GM23338 (cell line): ENCODE data around the gene LILRA1. TPM values are rescaled to one million over a fixed set of nuclear protein-coding genes. Genes with fewer than 3 reads are reported as not detected.
"Not testable (repeated sequence)": the region's sequence is repeated elsewhere in the genome, so short reads cannot be mapped to it uniquely, and the experiment has no call there.

Source experiments
- ATAC-seq: fragments of 200-7000 bp; cut with Tn5 transposase; 3 replicates; pipeline ENCODE4 v1.9.1; 2020
- DNase-seq: peaks from one replicate; pipeline ENCODE4 v3.0.0-alpha.2; 2015; ENCODE audit warnings: low spot score
- H2AFZ ChIP-seq: fragments of 200-600 bp; sonication (generic); 2 replicates; pipeline ENCODE4 v1.8.0; 2016; ENCODE audit warnings: antibody characterized with exemption, mild to moderate bottlenecking, moderate library complexity
- H3F3A ChIP-seq: fragments of 200-600 bp; sonication (generic); replicated peaks from 2 replicates; pipeline ENCODE4 v1.8.0; 2017; ENCODE audit warnings: antibody characterized with exemption, mixed run types, low read depth
- H3K27ac ChIP-seq: fragments of 200-600 bp; sonication (generic); 2 replicates; pipeline ENCODE4 v1.6.1; 2016; ENCODE audit warnings: low read depth
- H3K27me3 ChIP-seq: fragments of 200-600 bp; sonication (generic); 2 replicates; pipeline ENCODE4 v1.8.0; 2016; ENCODE audit warnings: mild to moderate bottlenecking, mixed run types, moderate library complexity; ENCODE audit not compliant: insufficient read depth
- H3K36me3 ChIP-seq: fragments of 200-600 bp; sonication (generic); 2 replicates; pipeline ENCODE4 v1.8.0; 2016; ENCODE audit warnings: mild to moderate bottlenecking; ENCODE audit not compliant: insufficient read depth
- H3K4me1 ChIP-seq: fragments of 200-600 bp; sonication (generic); 2 replicates; pipeline ENCODE4 v1.8.0; 2016; ENCODE audit warnings: mild to moderate bottlenecking, moderate library complexity; ENCODE audit not compliant: insufficient read depth
- H3K4me2 ChIP-seq: fragments of 200-600 bp; sonication (generic); 2 replicates; pipeline ENCODE4 v1.7.1; 2017; ENCODE audit warnings: mixed run types
- H3K4me3 ChIP-seq: fragments of 200-600 bp; sonication (generic); 2 replicates; pipeline ENCODE4 v1.6.1; 2016; ENCODE audit warnings: mixed run types
- H3K79me2 ChIP-seq: fragments of 200-600 bp; sonication (generic); replicated peaks from 2 replicates; pipeline ENCODE4 v1.8.0; 2017; ENCODE audit warnings: mild to moderate bottlenecking; ENCODE audit not compliant: insufficient read depth
- H3K9me2 ChIP-seq: fragments of 200-600 bp; sonication (generic); 2 replicates; pipeline ENCODE4 v1.8.0; 2017; ENCODE audit not compliant: insufficient read depth
- H4K20me1 ChIP-seq: fragments of 200-600 bp; sonication (generic); replicated peaks from 2 replicates; pipeline ENCODE4 v1.8.0; 2017; ENCODE audit warnings: mild to moderate bottlenecking; ENCODE audit not compliant: insufficient read depth
- H3K27ac Mint-ChIP-seq: 2 replicates; pipeline ENCODE4 v1.8.0; 2020; ENCODE audit warnings: inconsistent platforms, mild to moderate bottlenecking, moderate library complexity, mixed read lengths
- H3K27me3 Mint-ChIP-seq: 3 replicates; pipeline ENCODE4 v1.8.0; 2022; ENCODE audit warnings: low read depth, mild to moderate bottlenecking, moderate library complexity, mixed read lengths, inconsistent platforms; ENCODE audit not compliant: insufficient read depth, poor library complexity
- H3K36me3 Mint-ChIP-seq: 3 replicates; pipeline ENCODE4 v1.8.0; 2021; ENCODE audit warnings: low read depth, mild to moderate bottlenecking, inconsistent platforms, moderate library complexity, mixed read lengths
- H3K4me1 Mint-ChIP-seq: 3 replicates; pipeline ENCODE4 v1.8.0; 2020; ENCODE audit warnings: mild to moderate bottlenecking, inconsistent platforms, mixed read lengths
- H3K4me3 Mint-ChIP-seq: 3 replicates; pipeline ENCODE4 v1.8.0; 2021; ENCODE audit warnings: moderate library complexity, mild to moderate bottlenecking, inconsistent platforms, mixed read lengths
- H3K9me3 Mint-ChIP-seq: 3 replicates; pipeline ENCODE4 v1.8.0; 2020; ENCODE audit warnings: moderate library complexity, mild to moderate bottlenecking, inconsistent platforms, mixed read lengths
- CREB1 ChIP-seq: fragments of 250-450 bp; sonication (Bioruptor Pico); IDR thresholded peaks from 2 replicates; pipeline ENCODE4 v1.5.0; 2020; ENCODE audit warnings: low read depth, mild to moderate bottlenecking, moderate library complexity
- JUNB ChIP-seq: IDR thresholded peaks from one replicate; pipeline ENCODE4 v1.6.1; 2016; ENCODE audit warnings: antibody characterized with exemption; ENCODE audit not compliant: unreplicated experiment
- NANOG ChIP-seq: IDR thresholded peaks from 2 replicates; pipeline ENCODE4 v1.6.1; 2016; ENCODE audit warnings: antibody characterized with exemption, borderline replicate concordance
- POLR2AphosphoS5 ChIP-seq: IDR thresholded peaks from 2 replicates; pipeline ENCODE4 v1.6.1; 2016; ENCODE audit warnings: antibody characterized with exemption, low read depth
- ZNF114 ChIP-seq: fragments of 250-450 bp; sonication (Bioruptor Pico); IDR thresholded peaks from 2 replicates; pipeline ENCODE4 v1.5.0; 2020; ENCODE audit warnings: mild to moderate bottlenecking, moderate library complexity
- polyA plus RNA-seq: library from polyadenylated mRNA; unstranded; fragments of >200 nt; fragmentation: Nextera tagmentation; extraction: Ambion mirVana; gene quantifications from 2 replicates; pipeline ENCODE4 v1.2.1, GENCODE V29; 2016
- total RNA-seq: library from RNA; depleted of rRNA; stranded (reverse); fragments of >200 nt; shearing (Covaris generic); gene quantifications from 2 replicates; pipeline ENCODE4 v1.2.3, GENCODE V29; 2014
- TF ChIP-seq, protein P1 (sequence below): fragments of 250-450 bp; sonication (Bioruptor Pico); IDR thresholded peaks from 2 replicates; pipeline ENCODE4 v1.5.0; 2020; ENCODE audit warnings: mild to moderate bottlenecking, moderate library complexity
- TF ChIP-seq, protein P2 (sequence below): IDR thresholded peaks from one replicate; pipeline ENCODE4 v1.6.1; 2018; ENCODE audit warnings: antibody characterized with exemption; ENCODE audit not compliant: unreplicated experiment

Gene LILRA1
- total and polyA plus RNA-seq, 2 experiments from 2014 or later: not detected

DNA sequence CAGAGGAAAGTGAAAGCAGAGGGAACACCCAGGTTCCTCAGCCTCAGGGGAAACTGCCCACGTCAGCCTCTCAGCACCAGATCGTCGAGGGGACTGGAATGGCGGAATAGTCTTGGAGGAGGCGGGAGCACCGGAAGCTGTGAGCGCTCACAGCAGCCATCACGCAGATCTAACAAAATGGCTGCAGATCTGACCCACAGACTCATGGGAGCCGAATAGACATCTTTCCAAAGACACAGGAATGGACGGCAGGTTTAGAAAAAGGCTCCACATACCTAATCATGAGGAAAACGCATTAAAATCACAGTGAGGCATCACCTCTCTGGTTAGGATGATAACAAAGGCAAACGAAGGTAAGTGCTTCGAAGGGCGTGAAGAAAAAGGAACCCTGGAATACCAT lies 31.6 kb upstream of the LILRA1 start:
- Histone ChIP-seq H2AFZ (0 out of 2 replicates have a peak overlapping the region, but pooled peaks have one; percentile 23), H4K20me1 (no peaks in the 10 kb centered on the region), H3K27ac (no peak overlapping the region), H3K79me2 (no peaks in the 10 kb centered on the region), H3K36me3 (peaks cover 4% of the 10 kb centered on the region; the same call in 1 of the 2 replicates), H3K4me2 (no peak overlapping the region), H3F3A (no peaks in the 10 kb centered on the region), H3K9me2 (no peaks in the 10 kb centered on the region), H3K27me3 (no peaks in the 10 kb centered on the region), H3K4me1 (no peaks in the 10 kb centered on the region), H3K4me3 (no peak overlapping the region)
- TF ChIP-seq POLR2AphosphoS5: no peak
- TF ChIP-seq, protein P1, sequence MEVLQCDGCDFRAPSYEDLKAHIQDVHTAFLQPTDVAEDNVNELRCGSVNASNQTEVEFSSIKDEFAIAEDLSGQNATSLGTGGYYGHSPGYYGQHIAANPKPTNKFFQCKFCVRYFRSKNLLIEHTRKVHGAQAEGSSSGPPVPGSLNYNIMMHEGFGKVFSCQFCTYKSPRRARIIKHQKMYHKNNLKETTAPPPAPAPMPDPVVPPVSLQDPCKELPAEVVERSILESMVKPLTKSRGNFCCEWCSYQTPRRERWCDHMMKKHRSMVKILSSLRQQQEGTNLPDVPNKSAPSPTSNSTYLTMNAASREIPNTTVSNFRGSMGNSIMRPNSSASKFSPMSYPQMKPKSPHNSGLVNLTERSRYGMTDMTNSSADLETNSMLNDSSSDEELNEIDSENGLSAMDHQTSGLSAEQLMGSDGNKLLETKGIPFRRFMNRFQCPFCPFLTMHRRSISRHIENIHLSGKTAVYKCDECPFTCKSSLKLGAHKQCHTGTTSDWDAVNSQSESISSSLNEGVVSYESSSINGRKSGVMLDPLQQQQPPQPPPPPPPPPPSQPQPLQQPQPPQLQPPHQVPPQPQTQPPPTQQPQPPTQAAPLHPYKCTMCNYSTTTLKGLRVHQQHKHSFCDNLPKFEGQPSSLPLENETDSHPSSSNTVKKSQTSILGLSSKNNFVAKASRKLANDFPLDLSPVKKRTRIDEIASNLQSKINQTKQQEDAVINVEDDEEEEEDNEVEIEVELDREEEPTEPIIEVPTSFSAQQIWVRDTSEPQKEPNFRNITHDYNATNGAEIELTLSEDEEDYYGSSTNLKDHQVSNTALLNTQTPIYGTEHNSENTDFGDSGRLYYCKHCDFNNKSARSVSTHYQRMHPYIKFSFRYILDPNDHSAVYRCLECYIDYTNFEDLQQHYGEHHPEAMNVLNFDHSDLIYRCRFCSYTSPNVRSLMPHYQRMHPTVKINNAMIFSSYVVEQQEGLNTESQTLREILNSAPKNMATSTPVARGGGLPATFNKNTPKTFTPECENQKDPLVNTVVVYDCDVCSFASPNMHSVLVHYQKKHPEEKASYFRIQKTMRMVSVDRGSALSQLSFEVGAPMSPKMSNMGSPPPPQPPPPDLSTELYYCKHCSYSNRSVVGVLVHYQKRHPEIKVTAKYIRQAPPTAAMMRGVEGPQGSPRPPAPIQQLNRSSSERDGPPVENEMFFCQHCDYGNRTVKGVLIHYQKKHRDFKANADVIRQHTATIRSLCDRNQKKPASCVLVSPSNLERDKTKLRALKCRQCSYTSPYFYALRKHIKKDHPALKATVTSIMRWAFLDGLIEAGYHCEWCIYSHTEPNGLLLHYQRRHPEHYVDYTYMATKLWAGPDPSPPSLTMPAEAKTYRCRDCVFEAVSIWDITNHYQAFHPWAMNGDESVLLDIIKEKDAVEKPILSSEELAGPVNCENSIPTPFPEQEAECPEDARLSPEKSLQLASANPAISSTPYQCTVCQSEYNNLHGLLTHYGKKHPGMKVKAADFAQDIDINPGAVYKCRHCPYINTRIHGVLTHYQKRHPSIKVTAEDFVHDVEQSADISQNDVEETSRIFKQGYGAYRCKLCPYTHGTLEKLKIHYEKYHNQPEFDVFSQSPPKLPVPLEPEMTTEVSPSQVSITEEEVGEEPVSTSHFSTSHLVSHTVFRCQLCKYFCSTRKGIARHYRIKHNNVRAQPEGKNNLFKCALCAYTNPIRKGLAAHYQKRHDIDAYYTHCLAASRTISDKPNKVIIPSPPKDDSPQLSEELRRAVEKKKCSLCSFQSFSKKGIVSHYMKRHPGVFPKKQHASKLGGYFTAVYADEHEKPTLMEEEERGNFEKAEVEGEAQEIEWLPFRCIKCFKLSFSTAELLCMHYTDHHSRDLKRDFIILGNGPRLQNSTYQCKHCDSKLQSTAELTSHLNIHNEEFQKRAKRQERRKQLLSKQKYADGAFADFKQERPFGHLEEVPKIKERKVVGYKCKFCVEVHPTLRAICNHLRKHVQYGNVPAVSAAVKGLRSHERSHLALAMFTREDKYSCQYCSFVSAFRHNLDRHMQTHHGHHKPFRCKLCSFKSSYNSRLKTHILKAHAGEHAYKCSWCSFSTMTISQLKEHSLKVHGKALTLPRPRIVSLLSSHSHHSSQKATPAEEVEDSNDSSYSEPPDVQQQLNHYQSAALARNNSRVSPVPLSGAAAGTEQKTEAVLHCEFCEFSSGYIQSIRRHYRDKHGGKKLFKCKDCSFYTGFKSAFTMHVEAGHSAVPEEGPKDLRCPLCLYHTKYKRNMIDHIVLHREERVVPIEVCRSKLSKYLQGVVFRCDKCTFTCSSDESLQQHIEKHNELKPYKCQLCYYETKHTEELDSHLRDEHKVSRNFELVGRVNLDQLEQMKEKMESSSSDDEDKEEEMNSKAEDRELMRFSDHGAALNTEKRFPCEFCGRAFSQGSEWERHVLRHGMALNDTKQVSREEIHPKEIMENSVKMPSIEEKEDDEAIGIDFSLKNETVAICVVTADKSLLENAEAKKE (CRISPR knock-in tag): no peak
- TF ChIP-seq CREB1 (CRISPR knock-in tag): no peak
- TF ChIP-seq NANOG: no peak
- TF ChIP-seq, protein P2, sequence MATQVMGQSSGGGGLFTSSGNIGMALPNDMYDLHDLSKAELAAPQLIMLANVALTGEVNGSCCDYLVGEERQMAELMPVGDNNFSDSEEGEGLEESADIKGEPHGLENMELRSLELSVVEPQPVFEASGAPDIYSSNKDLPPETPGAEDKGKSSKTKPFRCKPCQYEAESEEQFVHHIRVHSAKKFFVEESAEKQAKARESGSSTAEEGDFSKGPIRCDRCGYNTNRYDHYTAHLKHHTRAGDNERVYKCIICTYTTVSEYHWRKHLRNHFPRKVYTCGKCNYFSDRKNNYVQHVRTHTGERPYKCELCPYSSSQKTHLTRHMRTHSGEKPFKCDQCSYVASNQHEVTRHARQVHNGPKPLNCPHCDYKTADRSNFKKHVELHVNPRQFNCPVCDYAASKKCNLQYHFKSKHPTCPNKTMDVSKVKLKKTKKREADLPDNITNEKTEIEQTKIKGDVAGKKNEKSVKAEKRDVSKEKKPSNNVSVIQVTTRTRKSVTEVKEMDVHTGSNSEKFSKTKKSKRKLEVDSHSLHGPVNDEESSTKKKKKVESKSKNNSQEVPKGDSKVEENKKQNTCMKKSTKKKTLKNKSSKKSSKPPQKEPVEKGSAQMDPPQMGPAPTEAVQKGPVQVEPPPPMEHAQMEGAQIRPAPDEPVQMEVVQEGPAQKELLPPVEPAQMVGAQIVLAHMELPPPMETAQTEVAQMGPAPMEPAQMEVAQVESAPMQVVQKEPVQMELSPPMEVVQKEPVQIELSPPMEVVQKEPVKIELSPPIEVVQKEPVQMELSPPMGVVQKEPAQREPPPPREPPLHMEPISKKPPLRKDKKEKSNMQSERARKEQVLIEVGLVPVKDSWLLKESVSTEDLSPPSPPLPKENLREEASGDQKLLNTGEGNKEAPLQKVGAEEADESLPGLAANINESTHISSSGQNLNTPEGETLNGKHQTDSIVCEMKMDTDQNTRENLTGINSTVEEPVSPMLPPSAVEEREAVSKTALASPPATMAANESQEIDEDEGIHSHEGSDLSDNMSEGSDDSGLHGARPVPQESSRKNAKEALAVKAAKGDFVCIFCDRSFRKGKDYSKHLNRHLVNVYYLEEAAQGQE: no peak
- TF ChIP-seq JUNB: no peak
- TF ChIP-seq ZNF114 (CRISPR knock-in tag): no peak
- Mint-ChIP-seq H3K36me3 (peaks cover 12% of the 10 kb centered on the region; the same call in 1 of the 3 replicates), H3K27ac (no peak overlapping the region), H3K4me1 (no peaks in the 10 kb centered on the region), H3K27me3 (no peaks in the 10 kb centered on the region), H3K9me3 (peaks cover 77% of the 10 kb centered on the region), H3K4me3 (no peak overlapping the region)
- DNase-seq (no peak), ATAC-seq (no peak)

DNA sequence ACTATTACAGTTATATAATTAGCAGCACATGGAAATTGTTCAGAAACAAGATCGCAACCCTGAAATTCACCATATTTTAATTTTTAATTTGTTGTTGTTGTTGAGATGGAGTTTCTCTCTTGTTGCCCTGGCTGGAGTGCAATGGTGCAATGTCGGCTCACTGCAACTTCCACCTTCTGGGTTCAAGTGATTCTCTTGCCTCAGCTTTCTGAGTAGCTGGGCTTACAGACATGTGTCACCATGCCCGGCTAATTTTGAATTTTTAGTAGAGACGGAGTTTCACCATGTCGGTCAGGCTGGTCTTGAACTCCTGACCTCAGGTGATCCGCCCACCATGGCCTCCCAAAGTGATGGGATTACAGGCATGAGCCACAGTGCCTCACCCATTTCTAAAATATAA lies 30.2 kb upstream of the LILRA1 start:
- not testable (repeated sequence) for H3K79me2 ChIP-seq, H3K4me3 ChIP-seq, H3K4me1 Mint-ChIP-seq, H3K27me3 ChIP-seq, H3F3A ChIP-seq, H3K27me3 Mint-ChIP-seq, H3K27ac ChIP-seq, H3K4me1 ChIP-seq, H4K20me1 ChIP-seq, H3K27ac Mint-ChIP-seq, H3K4me3 Mint-ChIP-seq, H2AFZ ChIP-seq, ATAC-seq, H3K4me2 ChIP-seq, H3K36me3 ChIP-seq, H3K9me2 ChIP-seq, DNase-seq
- peaks cover 14% of the 10 kb centered on the region; the same call in 2 of the 3 replicates for H3K36me3 Mint-ChIP-seq
- peaks cover 79% of the 10 kb centered on the region for H3K9me3 Mint-ChIP-seq
